G401 (cell line): ENCODE data around the gene EDN1. TPM values are rescaled to one million over a fixed set of nuclear protein-coding genes. Genes with fewer than 3 reads are reported as not detected.

Source experiments
- DNase-seq: peaks from one replicate; pipeline ENCODE4 v3.0.0-alpha.2; 2015; ENCODE audit warnings: low spot score
- in situ Hi-C: cut with HindIII; loops from 2 replicates; pipeline ENCODE4 v1.10.0; 2016; ENCODE audit warnings: low sequenced_read_pairs, mixed read lengths
- total RNA-seq: library from RNA; depleted of rRNA; stranded (reverse); fragments of >200 nt; shearing (Covaris generic); gene quantifications from 2 replicates; pipeline ENCODE4 v1.2.3, GENCODE V29; 2014

The EDN1 gene
- total RNA-seq, 1 experiment from 2014 or later: 0.68 TPM

DNA sequence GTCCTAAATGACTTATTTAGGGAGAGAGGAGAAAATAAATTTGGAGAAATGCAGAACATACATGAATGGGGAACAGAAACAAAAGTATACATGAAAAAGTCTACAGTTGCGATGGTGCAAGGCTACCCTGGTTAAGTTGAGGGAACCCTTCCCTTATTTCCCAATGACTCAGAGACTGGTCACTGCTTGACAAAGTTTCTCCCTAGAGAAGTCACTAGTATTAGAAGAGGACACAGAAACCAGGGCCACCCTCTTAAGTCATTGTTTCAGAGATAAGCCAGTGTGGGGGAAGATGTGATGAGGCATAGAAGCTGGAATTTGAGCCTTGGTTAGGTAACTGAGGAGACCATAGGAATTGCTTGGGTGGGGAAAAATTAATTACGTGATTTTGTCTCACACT is 24.4 kb upstream of the EDN1 start:
- in situ Hi-C loops: no loop called here
- no peak for DNase-seq

DNA sequence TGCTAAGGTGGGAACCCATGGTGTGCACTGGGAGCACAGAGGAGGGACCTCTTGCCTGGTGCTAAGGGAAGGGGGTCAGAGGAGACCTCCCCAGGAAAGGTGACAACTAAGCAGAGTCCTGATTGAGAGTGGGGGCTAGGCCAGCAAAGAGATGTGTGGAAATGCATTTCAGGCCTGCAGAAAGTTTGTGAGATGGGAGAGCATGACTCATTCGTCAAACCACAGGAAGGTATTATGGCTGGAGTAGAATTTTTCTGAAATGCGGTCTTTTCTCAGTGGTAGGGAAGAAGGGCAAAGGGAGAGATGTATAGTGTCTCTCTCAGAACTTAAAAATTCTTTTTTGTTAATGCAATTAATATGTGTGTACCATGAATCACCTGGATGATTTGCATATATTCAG is 23.6 kb upstream of the EDN1 start:
- DNase-seq: no peak
- in situ Hi-C loops: no loop called here

DNA sequence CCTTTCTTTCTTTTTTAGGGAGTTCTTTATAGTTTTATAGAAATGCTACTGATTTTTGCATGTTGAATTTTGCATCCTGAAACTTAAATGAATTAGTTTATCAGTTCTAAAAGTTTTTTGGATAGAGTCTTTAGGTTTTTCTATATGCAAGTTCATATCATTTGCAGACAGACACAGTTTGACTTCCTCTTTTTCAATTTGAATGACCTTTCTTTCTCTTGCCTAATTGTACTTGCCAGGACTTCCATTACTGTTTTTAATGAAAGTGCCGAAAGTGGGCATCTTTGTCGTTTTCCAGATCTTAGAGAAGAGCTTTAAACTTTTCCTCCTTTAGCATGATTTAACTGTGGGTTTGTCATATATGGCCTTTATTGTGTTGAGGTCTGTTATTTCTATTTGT is 21.1 kb upstream of the EDN1 start:
- in situ Hi-C loops: no loop called here
- DNase-seq: no peak

DNA sequence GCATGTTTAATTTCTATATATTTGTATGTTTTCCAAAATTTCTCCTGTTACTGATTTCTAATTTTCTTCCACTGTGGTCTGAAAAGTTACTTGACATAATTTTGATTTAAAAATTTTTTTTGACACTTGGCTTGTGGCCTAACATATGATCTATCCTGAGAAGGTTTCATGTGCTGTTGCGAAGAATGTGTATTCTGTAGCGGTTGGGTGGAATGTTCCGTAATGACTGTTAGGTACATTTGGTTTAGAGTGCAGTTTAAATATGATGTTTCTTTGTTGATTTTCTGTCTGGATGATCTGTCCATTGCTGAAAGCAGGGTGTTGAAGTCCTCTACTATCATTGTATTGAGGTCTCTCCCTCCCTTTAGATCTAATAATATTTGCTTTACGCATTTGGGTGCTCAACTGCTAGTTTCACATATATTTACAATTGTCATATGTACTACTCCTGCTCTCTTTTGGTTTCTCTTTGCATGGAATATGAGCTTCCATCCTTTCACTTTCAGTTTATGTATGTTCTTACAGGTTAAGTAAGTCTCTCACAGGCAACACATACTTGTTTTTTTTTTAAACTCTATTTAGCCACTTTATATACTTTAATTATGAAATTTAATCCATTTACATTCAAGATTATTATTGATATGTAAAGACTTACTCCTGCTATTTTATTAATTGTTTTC is 19.5 kb upstream of the EDN1 start:
- in situ Hi-C loops: no loop called here
- no peak for DNase-seq

DNA sequence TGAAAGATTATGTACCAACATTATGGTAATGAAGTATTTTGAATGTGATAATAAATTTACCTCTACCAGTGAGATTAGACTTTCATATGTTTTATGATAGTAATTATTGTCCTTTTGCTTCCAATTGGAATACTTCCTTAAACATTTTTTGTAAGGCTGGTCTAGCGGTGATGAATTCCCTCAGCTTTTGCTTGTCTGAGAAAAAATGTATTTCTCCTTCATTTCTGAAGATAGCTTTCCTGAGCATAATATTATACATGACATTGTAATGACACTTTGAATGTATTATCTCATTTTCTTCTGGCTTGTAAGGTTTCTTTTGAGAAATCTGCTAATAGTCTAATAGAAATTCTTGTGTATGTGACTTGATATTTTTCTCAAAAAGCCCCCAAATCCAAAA is 18.6 kb upstream of the EDN1 start:
- in situ Hi-C loops: no loop called here
- no peak for DNase-seq

DNA sequence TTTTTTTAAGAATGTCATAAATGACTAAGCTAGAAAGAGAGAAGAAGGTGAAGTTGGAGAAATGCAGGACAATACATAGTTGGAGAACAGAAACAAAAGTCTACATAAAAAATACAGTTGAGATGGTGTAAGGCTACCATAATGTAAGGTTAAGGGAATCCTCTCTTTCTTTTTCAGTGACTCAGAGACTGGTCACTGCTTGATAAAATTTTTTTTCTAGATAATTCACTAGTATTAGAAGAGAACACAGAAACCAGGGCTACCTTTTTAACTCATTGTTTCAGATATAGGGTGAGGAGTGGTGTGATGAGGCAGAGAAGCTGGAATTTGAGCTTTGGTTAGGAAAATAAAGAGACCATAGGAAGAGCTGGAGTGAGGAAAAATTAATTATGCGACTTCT is 18.2 kb upstream of the EDN1 start:
- no peak for DNase-seq

DNA sequence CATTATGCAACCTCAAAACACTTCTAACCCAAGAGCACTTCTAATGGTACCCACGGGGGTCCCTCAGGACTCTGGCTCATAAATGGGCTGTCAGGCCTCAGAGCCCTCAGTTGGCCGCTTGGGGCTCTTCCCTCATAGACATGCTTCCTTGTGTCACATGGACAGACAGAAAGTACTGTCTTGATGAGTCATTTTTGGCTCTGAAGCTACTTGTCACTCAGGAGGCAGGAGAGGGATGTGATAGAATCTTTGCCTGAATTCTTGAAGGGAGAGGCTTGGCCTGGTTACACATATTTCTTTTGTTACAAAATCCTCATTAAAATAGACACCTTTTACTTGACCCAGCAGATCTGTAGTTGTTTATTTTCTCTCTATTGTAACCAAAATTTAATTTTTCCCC is 15.1 kb upstream of the EDN1 start:
- no peak for DNase-seq

More for the DNA sequence above, 18.2 kb upstream of the EDN1 start:
- in situ Hi-C loops: no loop called here

DNA sequence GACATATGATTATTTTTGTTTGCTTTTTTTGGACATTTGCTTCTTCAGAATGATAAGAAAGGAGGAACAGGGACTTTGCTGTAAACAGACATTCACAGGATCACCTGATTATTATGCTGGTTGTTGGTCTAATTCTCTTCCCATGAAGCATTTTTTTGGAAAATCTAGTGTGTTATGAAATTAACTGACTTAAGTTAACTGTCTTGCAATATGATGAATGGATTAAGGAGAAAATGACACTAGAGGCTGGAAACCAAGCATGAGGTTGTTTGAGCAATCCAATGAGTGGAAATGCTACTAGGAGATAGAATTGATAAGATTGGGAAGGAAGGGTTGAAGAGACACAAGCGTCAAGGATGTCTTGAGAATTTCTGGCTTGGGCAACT is 13.2 kb upstream of the EDN1 start:
- no peak for DNase-seq
- in situ Hi-C loops: no loop called here

More for the DNA sequence above, 15.1 kb upstream of the EDN1 start:
- in situ Hi-C loops: no loop called here

DNA sequence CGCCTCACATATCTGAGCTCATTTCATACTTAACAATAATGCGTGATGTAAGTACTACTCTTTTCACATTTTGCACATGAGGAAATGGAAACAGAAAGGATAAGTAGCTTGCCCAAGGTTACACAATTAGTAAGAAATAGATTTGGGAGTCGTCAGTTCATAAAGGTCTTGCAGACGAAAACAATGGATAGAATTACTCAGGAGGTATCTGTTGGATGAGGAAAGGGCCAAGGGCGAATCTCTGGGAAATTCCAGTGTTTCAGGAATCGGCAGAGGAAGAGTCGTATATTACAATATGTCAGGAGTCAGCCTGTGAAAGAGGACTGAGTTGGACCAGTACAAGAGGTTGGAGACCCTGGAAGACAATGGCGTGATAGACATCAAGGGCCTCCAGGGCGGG is 12.8 kb upstream of the EDN1 start:
- DNase-seq: no peak
- in situ Hi-C loops: no loop called here

DNA sequence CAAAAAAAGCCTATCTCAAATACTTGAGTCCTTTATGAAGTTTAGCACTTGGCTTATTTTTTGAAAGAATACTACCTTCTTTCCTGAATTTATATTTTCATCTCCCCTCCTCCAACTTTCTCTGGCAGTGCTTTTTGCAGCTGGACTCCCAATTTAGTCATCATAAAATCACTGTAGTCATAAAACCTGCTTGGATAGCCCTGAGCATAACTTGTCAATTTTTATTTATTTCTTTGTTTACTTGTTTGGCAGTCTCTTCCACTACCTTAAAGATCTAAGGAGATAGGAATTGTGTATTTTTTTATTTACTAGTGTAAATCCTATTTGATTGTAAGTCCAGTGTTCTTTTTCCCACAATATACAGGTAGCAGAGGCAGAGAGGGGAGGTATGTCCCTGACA is 11.2 kb upstream of the EDN1 start:
- in situ Hi-C loops: no loop called here
- no peak for DNase-seq

DNA sequence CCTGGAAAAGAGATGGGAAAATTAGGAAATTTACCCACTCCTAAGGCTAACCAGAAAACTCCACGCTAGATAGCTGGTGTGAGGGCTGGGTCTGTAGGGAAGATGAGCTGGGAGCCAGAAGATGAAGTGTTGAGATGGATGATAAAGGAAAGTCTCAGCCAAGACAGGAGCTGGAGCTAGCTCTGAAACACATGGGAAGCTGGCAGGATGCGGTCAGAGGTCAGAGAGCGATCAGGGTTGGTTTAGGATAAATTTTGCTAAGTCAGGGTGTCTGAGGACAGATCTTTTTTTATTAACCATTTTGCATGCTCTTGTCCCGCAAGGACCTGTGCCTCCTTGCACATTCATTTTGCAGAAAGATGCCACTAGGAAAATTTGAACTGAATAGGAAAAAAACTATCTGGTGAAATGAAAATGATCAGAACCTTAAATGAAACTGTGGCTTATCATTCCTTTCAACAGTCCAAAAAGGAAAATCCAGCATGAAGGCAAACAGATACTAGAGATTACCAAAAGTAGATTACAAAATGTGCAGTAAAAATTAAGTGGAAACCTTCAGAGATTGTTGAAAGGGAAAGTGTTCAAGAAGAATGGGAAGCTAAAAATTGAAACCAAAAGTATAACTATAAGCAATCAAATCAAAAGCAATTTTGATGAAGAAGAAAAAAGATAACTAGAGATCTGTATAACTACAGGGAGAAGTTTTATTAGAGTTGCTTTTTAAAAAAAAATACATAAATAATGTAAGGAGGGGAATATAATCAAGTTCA is 10.7 kb upstream of the EDN1 start:
- in situ Hi-C loops: no loop called here
- DNase-seq: no peak

DNA sequence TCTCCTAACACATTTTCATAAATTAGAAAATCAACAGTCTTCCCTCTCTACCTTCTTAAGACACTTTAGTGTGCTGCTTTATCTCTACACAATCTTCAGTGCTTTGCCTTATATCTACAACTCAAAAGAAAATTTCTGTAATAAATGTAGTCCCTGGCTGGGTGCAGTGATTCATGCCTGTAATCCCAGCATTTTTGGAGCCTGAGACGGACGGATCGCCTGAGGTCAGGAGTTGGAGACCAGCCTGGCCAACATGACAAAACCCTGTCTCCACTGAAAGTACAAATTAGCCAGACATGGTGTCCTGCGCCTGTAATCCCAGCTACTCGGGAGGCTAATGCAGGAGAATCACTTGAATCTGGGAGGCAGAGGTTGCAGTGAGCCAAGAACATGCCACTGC is 9.7 kb upstream of the EDN1 start:
- no peak for DNase-seq

DNA sequence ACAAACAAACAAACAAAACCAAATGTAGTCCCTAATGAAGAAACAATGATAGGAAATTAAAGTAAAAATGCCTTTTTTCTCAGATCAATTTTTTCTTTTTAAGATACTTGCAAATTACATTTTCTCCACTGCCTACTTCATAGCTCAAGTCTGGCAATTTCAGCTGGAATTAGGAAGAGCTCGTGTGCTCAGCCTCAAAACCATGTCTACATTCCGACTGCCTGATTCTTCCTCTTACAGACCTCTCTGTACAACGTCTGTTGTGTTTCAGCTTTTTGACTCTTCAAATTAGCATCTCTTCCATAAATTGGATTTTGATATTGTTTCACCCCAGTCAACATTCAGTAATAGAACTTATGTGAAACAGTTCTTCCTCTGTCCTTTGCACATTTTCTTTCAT is 9.3 kb upstream of the EDN1 start:
- in situ Hi-C loops: no loop called here

More for the DNA sequence above, 9.7 kb upstream of the EDN1 start:
- in situ Hi-C loops: no loop called here

DNA sequence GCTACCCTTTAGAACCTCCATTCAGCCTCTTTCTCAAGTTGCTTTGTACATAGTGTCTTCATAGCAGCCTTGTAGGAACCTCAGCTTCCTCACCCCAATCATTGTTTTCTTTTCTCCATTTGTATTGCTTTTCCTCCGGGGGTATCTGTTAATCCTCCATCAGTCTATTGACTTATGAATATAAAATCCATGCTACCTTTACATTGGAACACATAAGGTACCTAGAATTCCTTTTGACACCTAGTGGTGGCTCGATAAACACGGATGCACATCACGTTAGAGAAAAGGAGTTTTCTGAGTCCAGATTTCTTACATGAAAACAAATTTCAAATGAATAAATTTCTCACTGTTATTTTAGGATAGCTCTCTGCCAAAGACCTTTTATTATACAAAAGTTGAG is 6.3 kb upstream of the EDN1 start:
- in situ Hi-C loops: no loop called here
- DNase-seq: no peak

More for the DNA sequence above, 9.3 kb upstream of the EDN1 start:
- no peak for DNase-seq

DNA sequence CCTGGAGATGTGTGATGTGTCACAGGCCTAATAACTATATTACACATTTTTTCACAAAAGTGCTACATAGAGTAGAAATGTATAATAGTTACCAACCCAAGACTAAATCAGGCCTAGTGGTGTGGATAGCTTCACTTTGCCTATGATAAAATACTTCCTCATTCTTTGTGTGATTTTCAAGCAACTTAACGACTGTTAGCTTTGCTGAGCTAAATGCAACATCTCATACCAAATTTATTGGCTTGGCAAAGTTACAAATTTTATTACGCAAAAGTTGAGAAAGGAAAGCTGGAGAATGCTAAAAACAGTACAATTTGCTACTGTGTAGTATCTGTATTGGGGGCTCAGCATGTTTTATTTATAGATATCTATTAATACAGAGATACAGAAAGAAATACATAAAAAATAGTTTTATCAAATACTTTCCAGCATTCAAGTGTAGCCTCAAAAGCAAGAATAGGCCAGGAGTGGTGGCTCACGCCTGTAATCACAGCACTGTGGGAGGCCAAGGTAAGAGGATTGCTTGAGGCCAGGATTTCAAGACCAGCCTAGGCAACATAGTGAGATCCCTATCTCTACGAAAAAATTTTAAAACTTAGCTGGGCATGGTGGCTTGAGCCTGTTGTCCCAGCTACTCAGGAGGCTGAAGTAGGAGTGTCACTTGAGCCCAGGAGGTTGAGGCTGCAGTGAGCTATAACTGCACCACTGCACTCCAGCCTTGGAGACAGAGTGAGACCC is 3.6 kb upstream of the EDN1 start:
- no peak for DNase-seq
- in situ Hi-C loops: no loop called here

DNA sequence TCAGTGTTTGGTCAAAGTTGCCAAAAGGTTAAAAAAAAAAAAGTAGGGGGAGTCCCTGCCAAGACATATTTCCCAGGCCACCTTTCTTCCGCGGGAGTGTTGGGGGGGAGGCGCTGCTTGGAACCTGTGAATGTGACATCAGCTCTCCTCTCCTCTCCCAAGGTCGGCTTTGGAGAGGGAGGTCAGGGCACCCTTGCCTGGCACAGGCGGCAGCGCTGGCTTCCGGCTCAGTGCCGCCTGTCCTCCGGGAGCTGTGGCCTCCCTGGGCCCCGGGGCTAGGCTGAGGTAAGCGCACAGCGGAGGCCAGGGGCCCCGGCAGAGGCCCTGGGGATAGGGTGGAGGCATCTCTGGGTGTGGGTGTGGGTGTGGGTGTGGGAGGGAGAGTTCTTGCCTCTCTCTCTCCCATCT is 1.9 kb upstream of the EDN1 start:
- in situ Hi-C loops: no loop called here
- no peak for DNase-seq

DNA sequence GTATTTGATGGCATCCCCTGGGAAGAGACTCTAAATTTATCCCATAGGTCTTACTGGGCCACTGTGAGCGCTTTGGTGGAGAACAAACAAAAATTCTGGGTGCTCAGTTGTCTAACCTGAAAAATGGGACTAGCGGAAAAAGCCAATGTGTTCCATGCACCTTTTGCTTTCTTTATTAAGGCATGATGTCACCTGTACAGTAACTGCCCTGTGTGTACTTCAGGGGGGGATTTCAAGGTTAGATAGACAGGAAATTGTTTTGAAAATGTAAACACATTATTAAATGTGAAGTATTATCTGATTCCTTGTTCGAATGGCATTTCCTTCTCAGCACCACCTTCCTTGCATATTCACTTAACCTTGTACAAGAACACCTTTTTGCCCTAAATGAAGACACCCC is 1.2 kb upstream of the EDN1 start:
- no peak for DNase-seq
- in situ Hi-C loops: no loop called here

DNA sequence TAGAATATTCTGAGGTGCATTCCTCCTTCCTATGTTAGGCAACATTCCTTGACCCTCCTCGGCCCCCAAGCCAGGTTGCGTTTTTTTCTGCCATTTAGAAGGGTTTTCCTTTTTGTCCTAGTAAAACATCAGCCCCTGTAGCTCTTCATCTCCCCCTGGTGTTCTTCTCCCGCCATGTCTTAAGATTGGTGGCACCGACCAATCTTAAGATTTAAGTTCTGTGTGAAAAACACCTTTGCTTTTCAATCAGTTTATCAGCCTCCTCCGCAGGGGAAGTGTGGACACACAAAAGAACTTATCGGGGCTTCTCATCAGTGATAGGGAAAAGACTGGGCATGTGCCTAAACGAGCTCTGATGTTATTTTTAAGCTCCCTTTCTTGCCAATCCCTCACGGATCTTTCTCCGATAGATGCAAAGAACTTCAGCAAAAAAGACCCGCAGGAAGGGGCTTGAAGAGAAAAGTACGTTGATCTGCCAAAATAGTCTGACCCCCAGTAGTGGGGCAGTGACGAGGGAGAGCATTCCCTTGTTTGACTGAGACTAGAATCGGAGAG is 719 bp upstream of the EDN1 start:
- in situ Hi-C loops: no loop called here
- DNase-seq: peak; percentile 22

DNA sequence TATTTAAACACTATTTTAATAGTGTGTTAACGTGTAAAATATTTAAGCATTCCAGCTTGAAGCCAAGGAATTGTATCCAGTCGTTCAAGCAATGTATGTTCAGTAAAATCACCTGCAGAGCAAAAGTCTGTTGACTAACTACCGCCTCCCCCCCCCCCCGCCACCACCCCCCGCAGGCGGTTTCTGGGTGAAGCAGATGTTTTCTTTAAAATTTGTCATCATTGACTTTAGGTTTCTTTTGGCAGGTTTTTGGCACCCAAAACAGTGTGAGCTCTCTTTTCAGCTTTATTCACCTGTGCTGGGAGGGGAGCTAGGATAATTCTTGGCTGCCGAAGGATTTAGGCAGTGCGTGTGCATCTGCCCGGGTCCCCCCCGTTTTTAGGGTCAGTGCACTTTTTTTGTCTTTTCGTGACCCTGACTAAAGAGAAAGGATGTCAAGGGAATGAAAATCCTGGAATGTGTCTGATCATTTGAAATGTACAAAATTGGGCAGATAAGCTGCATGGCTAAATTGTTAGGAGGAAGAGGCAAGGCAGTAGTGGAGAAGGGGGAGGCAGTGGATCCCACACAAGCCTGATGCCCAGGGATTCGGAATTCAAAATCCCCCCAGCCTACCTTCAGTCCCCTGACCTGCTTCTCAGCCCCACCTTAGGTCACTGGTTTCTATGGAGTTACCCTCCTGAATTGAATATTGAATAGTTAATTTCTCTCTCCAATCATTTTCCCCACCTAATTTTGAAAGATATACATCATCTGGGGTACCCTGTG is 1.1 kb downstream of the EDN1 start:
- in situ Hi-C loops: no loop called here
- DNase-seq: no peak
